ELF-1 (cell line): ENCODE measurements around the gene ZSWIM8.
"Not testable (repeated sequence)": the region's sequence is repeated elsewhere in the genome, so short reads cannot be mapped to it uniquely, and the experiment has no call there.

Experiments used
- DNase-seq: peaks from one replicate; pipeline ENCODE4 v3.0.0-alpha.2; 2016; ENCODE audit warnings: low read depth, low spot score

Gene ZSWIM8

GRCh38 chr10:73813333-73813732, 27.9 kb downstream of the ZSWIM8 start:
- no peak for DNase-seq

- no peak for DNase-seq
These were observed 29.0 kb downstream of the ZSWIM8 start for GRCh38 chr10:73814276-73814895.

- peak; percentile 29 for DNase-seq
These were observed 29.7 kb downstream of the ZSWIM8 start for GRCh38 chr10:73814896-73815718.

- DNase-seq, result no peak
These were observed 30.3 kb downstream of the ZSWIM8 start for GRCh38 chr10:73815719-73816030.

GRCh38 chr10:73816917-73817729, 31.7 kb downstream of the ZSWIM8 start:
- DNase-seq, result no peak

GRCh38 chr10:73817826-73818225, 32.4 kb downstream of the ZSWIM8 start:
- DNase-seq, result no peak

GRCh38 chr10:73818402-73818801, 33.0 kb downstream of the ZSWIM8 start:
- no peak for DNase-seq

GRCh38 chr10:73819081-73819480, 33.7 kb downstream of the ZSWIM8 start:
- no peak for DNase-seq

- DNase-seq, result peak; percentile 28
These were observed 34.2 kb downstream of the ZSWIM8 start for GRCh38 chr10:73819513-73820093.

- no peak for DNase-seq
These were observed 38.0 kb downstream of the ZSWIM8 start for GRCh38 chr10:73823391-73823790.

- DNase-seq, result no peak
These were observed 38.8 kb downstream of the ZSWIM8 start for GRCh38 chr10:73824146-73824725.

GRCh38 chr10:73827346-73828089, 42.1 kb downstream of the ZSWIM8 start:
- no peak for DNase-seq

GRCh38 chr10:73828161-73828560, 42.8 kb downstream of the ZSWIM8 start:
- DNase-seq, result no peak

GRCh38 chr10:73829090-73829489, 43.7 kb downstream of the ZSWIM8 start:
- DNase-seq, result not testable (repeated sequence)

- no peak for DNase-seq
These were observed 51.1 kb downstream of the ZSWIM8 start for GRCh38 chr10:73836427-73836980.

- DNase-seq, result no peak
These were observed 51.7 kb downstream of the ZSWIM8 start for GRCh38 chr10:73837072-73837471.

GRCh38 chr10:73838008-73838567, 52.7 kb downstream of the ZSWIM8 start:
- no peak for DNase-seq

GRCh38 chr10:73838827-73839226, 53.4 kb downstream of the ZSWIM8 start:
- no peak for DNase-seq

- no peak for DNase-seq
These were observed 54.0 kb downstream of the ZSWIM8 start for GRCh38 chr10:73839276-73839966.

- no peak for DNase-seq
These were observed 54.6 kb downstream of the ZSWIM8 start for GRCh38 chr10:73840056-73840402.
